Measurements from ENCODE around the gene PARD3.
A peak's percentile ranks its signal among the peaks of the same experiment; 100 is the strongest.

PARD3 gene

DNA sequence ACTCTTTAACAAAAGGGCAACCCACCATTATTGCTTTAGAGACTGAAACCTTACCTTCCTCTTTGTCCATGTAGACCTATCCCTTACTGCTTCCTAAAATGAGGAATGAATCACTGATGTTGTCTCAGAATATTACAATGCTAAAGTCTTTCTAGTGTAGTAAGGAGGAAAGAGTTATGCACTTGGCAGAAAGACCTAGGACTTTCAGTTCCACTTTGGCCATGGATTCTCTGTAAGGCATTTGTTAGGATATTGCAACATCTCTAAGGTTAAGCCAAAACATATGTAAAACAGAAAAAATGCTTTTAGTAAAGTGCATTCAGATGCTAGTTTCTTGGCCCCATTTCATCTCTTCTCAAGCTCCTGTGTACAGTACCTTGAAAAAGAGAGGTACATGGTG lies 230.9 kb downstream of the PARD3 start:
- H2AFZ ChIP-seq (ENCODE audit: low read depth): no peak overlapping the region
- H3K27me3 ChIP-seq (ENCODE audit: insufficient read depth, low read depth): no peaks in the 10 kb centered on the region
- H3K27ac ChIP-seq: no peak overlapping the region
- no peak overlapping the region for H3K9ac ChIP-seq
- no peaks in the 10 kb centered on the region for H3K36me3 ChIP-seq (ENCODE audit: insufficient read depth)
- no peak overlapping the region for H3K4me2 ChIP-seq
- no peaks in the 10 kb centered on the region; the same call in 1 of the 2 replicates for H3K79me2 ChIP-seq (ENCODE audit: insufficient read depth, low read depth)
- TF ChIP-seq, protein P1, sequence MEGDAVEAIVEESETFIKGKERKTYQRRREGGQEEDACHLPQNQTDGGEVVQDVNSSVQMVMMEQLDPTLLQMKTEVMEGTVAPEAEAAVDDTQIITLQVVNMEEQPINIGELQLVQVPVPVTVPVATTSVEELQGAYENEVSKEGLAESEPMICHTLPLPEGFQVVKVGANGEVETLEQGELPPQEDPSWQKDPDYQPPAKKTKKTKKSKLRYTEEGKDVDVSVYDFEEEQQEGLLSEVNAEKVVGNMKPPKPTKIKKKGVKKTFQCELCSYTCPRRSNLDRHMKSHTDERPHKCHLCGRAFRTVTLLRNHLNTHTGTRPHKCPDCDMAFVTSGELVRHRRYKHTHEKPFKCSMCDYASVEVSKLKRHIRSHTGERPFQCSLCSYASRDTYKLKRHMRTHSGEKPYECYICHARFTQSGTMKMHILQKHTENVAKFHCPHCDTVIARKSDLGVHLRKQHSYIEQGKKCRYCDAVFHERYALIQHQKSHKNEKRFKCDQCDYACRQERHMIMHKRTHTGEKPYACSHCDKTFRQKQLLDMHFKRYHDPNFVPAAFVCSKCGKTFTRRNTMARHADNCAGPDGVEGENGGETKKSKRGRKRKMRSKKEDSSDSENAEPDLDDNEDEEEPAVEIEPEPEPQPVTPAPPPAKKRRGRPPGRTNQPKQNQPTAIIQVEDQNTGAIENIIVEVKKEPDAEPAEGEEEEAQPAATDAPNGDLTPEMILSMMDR (conservative IDR thresholded peaks at IDR 0.05; ENCODE audit: low read depth, low read length): no peak
- H3K4me3 ChIP-seq (IDR thresholded peaks at IDR 0.05; ENCODE audit: insufficient read depth, low read depth, low read length): no peak overlapping the region
- H4K20me1 ChIP-seq (ENCODE audit: insufficient read depth): no peaks in the 10 kb centered on the region
- peaks cover 40% of the 10 kb centered on the region for H3K4me1 ChIP-seq (ENCODE audit: low read depth, poor library complexity, severe bottlenecking)

DNA sequence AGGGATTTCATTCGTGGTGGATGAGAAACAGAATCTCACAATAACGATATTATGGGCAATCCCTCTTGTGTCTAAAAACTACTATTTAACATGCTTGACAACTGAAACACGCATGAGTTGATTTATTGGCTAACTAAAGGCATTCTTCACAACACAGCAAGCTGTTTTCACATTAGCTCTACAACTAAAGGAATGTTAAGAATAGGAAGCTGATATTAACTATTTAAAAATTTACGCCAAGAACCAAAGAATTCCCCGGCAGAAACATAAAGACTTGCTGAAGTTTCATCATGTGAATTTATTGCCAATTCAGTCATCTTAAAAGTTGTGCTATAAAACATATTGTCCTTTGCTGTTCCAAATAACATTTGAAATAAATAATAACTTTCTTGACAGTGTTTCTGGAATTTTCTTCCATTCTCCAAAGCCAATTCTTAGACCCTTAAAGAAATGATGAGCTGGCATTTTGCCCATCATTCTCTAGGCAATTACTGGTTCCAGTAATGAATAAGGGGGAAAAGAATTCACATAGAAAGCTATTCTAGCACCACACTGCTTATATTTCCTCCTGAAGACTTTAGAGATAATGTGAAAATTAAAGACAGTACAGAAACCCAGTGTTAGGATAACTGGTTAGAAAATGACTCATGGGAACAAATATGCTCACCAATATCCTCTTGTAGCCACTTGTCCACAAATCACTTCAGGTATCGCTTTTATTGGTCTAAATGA lies 233.1 kb downstream of the PARD3 start:
- no peak overlapping the region for H2AFZ ChIP-seq (ENCODE audit: low read depth)
- no peaks in the 10 kb centered on the region; the same call in 1 of the 2 replicates for H3K79me2 ChIP-seq (ENCODE audit: insufficient read depth, low read depth)
- H4K20me1 ChIP-seq (ENCODE audit: insufficient read depth): no peaks in the 10 kb centered on the region
- TF ChIP-seq, protein P1 (conservative IDR thresholded peaks at IDR 0.05; ENCODE audit: low read depth, low read length): no peak
- H3K4me1 ChIP-seq (ENCODE audit: low read depth, poor library complexity, severe bottlenecking): peaks cover 40% of the 10 kb centered on the region
- no peaks in the 10 kb centered on the region for H3K36me3 ChIP-seq (ENCODE audit: insufficient read depth)
- no peak overlapping the region for H3K27ac ChIP-seq
- H3K27me3 ChIP-seq (ENCODE audit: insufficient read depth, low read depth): no peaks in the 10 kb centered on the region
- H3K4me3 ChIP-seq (IDR thresholded peaks at IDR 0.05; ENCODE audit: insufficient read depth, low read depth, low read length): no peak overlapping the region
- no peak overlapping the region for H3K9ac ChIP-seq
- H3K4me2 ChIP-seq: no peak overlapping the region

DNA sequence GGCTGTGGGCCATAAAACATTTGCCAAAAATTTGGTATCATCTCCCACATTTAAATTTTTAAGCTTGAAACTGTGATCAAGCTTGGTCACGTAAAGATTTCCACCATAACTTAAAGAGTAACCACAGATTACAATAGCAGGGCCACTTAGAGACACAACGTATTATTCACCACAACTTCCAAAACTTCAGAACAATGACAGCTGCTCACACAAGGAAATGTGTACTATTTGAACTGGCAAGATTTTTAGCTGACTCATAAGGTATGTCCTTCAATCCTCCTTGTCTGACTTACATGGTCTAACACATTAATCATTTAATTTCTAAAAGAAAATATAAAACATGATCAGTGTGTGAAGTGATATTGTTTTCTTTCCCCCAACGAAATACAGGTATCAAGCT lies 234.5 kb downstream of the PARD3 start:
- Histone ChIP-seq H3K4me3 (IDR thresholded peaks at IDR 0.05; ENCODE audit: insufficient read depth, low read depth, low read length) (no peak overlapping the region), H2AFZ (ENCODE audit: low read depth) (no peak overlapping the region), H3K27me3 (ENCODE audit: insufficient read depth, low read depth) (no peaks in the 10 kb centered on the region), H4K20me1 (ENCODE audit: insufficient read depth) (no peaks in the 10 kb centered on the region), H3K27ac (peak overlapping the region; percentile 70), H3K4me1 (ENCODE audit: low read depth, poor library complexity, severe bottlenecking) (peaks cover 46% of the 10 kb centered on the region), H3K4me2 (peak overlapping the region; percentile 55), H3K79me2 (ENCODE audit: insufficient read depth, low read depth) (no peaks in the 10 kb centered on the region; the same call in 1 of the 2 replicates), H3K36me3 (ENCODE audit: insufficient read depth) (no peaks in the 10 kb centered on the region), H3K9ac (peak overlapping the region; percentile 23; the same call in 1 of the 2 replicates)
- TF ChIP-seq, protein P1 (conservative IDR thresholded peaks at IDR 0.05; ENCODE audit: low read depth, low read length): no peak

DNA sequence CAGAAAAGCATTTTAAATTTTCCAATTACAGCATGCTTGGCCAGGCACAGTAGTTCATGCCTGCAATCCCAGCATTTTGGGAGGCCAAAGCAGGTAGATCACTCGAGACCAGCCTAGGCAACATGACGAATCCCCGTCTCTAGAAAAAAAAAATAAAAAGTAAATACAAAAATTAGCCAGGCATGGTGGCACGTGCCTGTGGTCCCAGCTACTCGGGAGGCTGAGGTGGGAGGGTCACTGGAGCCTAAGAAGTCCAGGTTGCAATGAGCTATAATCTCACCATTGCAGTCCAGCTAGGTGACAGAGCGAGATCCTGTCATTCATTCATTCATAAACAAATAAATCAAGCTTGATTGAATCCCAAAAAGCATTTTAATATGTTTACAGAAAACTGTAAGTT lies 234.9 kb downstream of the PARD3 start:
- H3K79me2 ChIP-seq (ENCODE audit: insufficient read depth, low read depth): no peaks in the 10 kb centered on the region; the same call in 1 of the 2 replicates
- no peak overlapping the region for H3K4me3 ChIP-seq (IDR thresholded peaks at IDR 0.05; ENCODE audit: insufficient read depth, low read depth, low read length)
- H4K20me1 ChIP-seq (ENCODE audit: insufficient read depth): no peaks in the 10 kb centered on the region
- H3K4me2 ChIP-seq: peak overlapping the region; percentile 55
- no peaks in the 10 kb centered on the region for H3K36me3 ChIP-seq (ENCODE audit: insufficient read depth)
- H2AFZ ChIP-seq (ENCODE audit: low read depth): no peak overlapping the region
- TF ChIP-seq, protein P1 (conservative IDR thresholded peaks at IDR 0.05; ENCODE audit: low read depth, low read length): no peak
- H3K9ac ChIP-seq: peak overlapping the region; percentile 23; the same call in 1 of the 2 replicates
- H3K27ac ChIP-seq: peak overlapping the region; percentile 70
- peaks cover 46% of the 10 kb centered on the region for H3K4me1 ChIP-seq (ENCODE audit: low read depth, poor library complexity, severe bottlenecking)
- no peaks in the 10 kb centered on the region for H3K27me3 ChIP-seq (ENCODE audit: insufficient read depth, low read depth)

All from KMS-11 (cell line).